Measurements from ENCODE around the gene SDCBP2. TPM values are rescaled to one million over a fixed set of nuclear protein-coding genes. Genes with fewer than 3 reads are reported as not detected.

SDCBP2 gene, protein sequence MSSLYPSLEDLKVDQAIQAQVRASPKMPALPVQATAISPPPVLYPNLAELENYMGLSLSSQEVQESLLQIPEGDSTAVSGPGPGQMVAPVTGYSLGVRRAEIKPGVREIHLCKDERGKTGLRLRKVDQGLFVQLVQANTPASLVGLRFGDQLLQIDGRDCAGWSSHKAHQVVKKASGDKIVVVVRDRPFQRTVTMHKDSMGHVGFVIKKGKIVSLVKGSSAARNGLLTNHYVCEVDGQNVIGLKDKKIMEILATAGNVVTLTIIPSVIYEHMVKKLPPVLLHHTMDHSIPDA
- polyA plus RNA-seq (2014; cell fraction: cytosol; rRNA removed): 1.3 and 1.9 TPM in 2 replicates
- 1.4 and 3.5 TPM in 2 replicates for polyA plus RNA-seq (2014; cell fraction: nucleus; rRNA removed)

GRCh38 chr20:1328680-1329330 is at the start of gene SDCBP2:
Gene SDCBP2 (minus strand): TSS chr20:1329139. CDS start chr20:1320416, 8,723 bp downstream.
- DNase-seq (ENCODE audit: low spot score): no peak

DNA sequence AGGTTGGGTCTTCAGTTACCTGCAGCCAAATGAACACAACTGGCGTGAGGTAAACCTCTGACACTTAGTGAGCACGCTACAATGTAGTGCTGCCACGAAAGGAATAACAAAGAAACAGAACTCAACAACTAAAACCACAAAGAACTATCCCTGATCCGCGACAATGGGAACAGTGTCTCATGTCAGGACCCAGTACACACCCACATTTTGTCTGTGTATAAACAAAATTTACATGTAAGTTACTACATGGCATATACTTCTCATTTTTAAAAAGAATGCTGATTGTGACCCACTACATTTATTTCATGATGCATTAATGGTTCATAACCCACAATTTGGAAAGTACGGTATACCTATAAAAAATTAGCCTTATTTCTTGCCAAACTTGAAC is 49.8 kb upstream of the SDCBP2 start:
- DNase-seq (ENCODE audit: low spot score): no peak

GRCh38 chr20:1377984-1378734 is 49.2 kb upstream of the SDCBP2 start:
- DNase-seq (ENCODE audit: low spot score): no peak

- DNase-seq (ENCODE audit: low spot score): no peak
Measured at GRCh38 chr20:1377341-1377871, 48.5 kb upstream of the SDCBP2 start.

- no peak for DNase-seq (ENCODE audit: low spot score)
Measured at GRCh38 chr20:1376408-1377270, 47.7 kb upstream of the SDCBP2 start.

DNA sequence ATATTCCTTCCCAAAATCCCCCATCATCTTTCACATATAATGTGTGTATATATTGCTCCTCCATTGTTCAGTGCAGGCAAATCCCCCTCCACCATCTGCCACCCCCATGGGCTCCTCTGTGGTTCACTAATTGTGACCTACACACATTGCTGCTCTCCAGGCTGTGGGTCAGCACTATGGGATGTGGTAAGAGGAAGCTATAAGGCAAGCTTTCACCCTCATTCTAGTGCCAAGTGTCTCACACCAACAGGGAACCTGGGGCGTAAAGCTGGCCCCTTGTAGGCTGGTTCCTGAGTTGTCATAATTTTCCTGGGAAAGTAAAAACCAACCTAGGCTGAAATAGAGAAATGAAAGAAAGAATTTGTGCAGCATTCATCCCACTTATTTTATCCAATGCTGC is 47.1 kb upstream of the SDCBP2 start:
- DNase-seq (ENCODE audit: low spot score): no peak

GRCh38 chr20:1375515-1375914 is 46.6 kb upstream of the SDCBP2 start:
- no peak for DNase-seq (ENCODE audit: low spot score)

DNA sequence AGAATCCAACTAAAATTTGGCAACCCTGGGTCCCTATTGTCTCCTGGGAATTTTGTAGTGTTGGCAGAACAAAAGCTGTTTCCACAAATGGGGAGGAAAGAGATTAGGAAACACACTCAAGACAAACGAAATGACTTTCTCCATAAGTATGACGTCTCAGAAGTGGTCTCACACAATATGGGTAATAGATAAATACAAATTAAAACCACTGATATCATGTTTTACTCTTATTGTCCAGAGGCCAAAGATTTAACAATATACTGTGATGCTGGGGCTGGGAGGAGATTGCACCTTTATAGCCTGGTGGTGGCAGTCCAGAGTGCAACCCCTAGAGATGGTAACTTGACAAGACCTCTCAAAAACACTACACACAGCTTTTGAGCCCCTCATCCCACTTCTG is 45.3 kb upstream of the SDCBP2 start:
- DNase-seq (ENCODE audit: low spot score): no peak

- no peak for DNase-seq (ENCODE audit: low spot score)
Measured at GRCh38 chr20:1373614-1374013, 44.7 kb upstream of the SDCBP2 start.

DNA sequence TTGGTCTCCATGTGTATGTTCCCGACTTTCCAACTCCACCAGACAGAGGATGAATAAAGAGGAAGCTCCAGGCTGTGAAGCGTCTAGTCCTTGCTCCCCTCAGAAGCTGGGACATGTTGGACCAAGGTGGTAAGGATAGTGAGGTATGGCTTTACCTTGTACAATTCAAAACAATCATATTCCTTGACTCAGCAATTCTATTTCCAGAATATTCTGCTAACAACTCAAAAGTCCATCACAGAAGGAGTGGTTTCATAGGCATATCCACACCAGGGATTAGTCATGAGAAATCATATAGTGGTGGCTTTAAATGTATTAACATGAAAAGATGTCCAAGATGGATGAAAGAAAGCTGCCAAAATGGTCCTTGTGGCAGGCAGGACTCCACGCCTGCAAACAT is 44.1 kb upstream of the SDCBP2 start:
- DNase-seq (ENCODE audit: low spot score): no peak

GRCh38 chr20:1371830-1372539 is 43.0 kb upstream of the SDCBP2 start:
- DNase-seq (ENCODE audit: low spot score): no peak

GRCh38 chr20:1371202-1371782 is 42.4 kb upstream of the SDCBP2 start:
- no peak for DNase-seq (ENCODE audit: low spot score)

DNA sequence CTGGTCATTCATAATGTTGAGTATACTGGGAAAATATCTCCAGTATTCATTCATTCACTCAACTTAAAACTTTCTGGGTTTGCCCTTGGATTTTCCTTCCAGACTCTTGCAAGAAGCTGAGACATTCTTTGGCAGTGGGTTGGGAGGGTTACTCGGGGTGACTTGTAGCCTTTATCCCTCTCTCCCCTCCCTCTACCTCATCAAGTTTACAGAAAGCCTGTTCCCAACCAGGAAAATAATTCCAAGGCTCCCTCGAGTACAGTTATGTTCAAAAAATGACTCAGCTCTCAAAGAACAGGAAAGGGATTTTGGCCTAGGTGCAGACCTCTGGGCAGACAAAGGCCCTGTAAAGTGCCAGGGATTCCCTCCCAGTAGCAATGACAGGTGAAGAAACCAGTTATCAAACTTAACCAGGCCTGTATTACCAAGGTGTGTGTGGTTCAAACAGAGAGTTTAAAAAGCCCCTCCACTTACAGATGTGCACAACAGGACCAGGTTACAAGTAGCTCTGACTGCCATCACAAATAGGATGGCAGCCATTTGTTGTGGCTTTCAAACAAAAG is 41.7 kb upstream of the SDCBP2 start:
- DNase-seq (ENCODE audit: low spot score): no peak

GRCh38 chr20:1369970-1370369 is 41.0 kb upstream of the SDCBP2 start:
- no peak for DNase-seq (ENCODE audit: low spot score)

GRCh38 chr20:1368448-1369199 is 39.7 kb upstream of the SDCBP2 start:
- no peak for DNase-seq (ENCODE audit: low spot score)

GRCh38 chr20:1367479-1367878 is 38.5 kb upstream of the SDCBP2 start:
- no peak for DNase-seq (ENCODE audit: low spot score)

- no peak for DNase-seq (ENCODE audit: low spot score)
Measured at GRCh38 chr20:1364106-1364505, 35.2 kb upstream of the SDCBP2 start.

GRCh38 chr20:1363522-1363921 is 34.6 kb upstream of the SDCBP2 start:
- DNase-seq (ENCODE audit: low spot score): no peak

- no peak for DNase-seq (ENCODE audit: low spot score)
Measured at GRCh38 chr20:1362484-1362883, 33.5 kb upstream of the SDCBP2 start.

All from SK-N-DZ (cell line).